HepG2 (cell line): Measurements from ENCODE around the gene SLC41A1. TPM values are rescaled to one million over a fixed set of nuclear protein-coding genes. Genes with fewer than 3 reads are reported as not detected.

Source experiments
- ATAC-seq: fragments of 200-7000 bp; cut with Tn5 transposase; 3 replicates; pipeline ENCODE4 v1.9.1; 2020; ENCODE audit warnings: mild to moderate bottlenecking, moderate library complexity
- BruUV-seq: library from RNA; stranded (reverse); fragments of 400-500 nt; replicated peaks from 2 replicates; lab custom pipeline; 2021; lab: Mats Ljungman, UMichigan
- CTCF ChIA-PET: fragments of 300-600 bp; formaldehyde crosslinking; extraction: SDS; loops from one replicate; lab custom pipeline; 2021; ENCODE audit warnings: low total read pairs, inconsistent platforms, low intra/inter-chr PET ratio; lab: Yijun Ruan, JAX
- POLR2A ChIA-PET: fragments of 350-600 bp; sonication (Branson Sonifier 250); formaldehyde crosslinking; loops from one replicate; lab custom pipeline; 2020; ENCODE audit warnings: antibody characterized with exemption, inconsistent platforms; lab: Yijun Ruan, JAX
- DNase-seq: peaks from one replicate; pipeline ENCODE4 v3.0.0-alpha.2; 2015; ENCODE audit warnings: low spot score
- FAIRE-seq: peaks from 3 replicates; lab custom pipeline; 2011; peaks lifted over from hg19 to GRCh38; lab: Jason Lieb, UNC
- H2AFZ ChIP-seq: one replicate; pipeline ENCODE4 v1.6.1; 2011; ENCODE audit warnings: low read length, inconsistent platforms
- H3K27ac ChIP-seq: fragments of 300-600 bp; 3 replicates; pipeline ENCODE4 v1.8.0; 2011; ENCODE audit warnings: mixed run types, mild to moderate bottlenecking, mixed read lengths, low read length, inconsistent platforms; ENCODE audit not compliant: insufficient read depth; ENCODE audit errors: extremely low read length
- H3K27me3 ChIP-seq, 2 experiments: fragments of 200-600 bp in 1 of 2; 2 replicates in 1 of 2; 3 replicates in 1 of 2; pipeline versions ENCODE4 v1.6.0 to v1.8.0; 2011; ENCODE audit warnings: low read length in 2 of 2, mild to moderate bottlenecking in 2 of 2, moderate library complexity in 2 of 2, inconsistent platforms in 1 of 2; ENCODE audit not compliant: insufficient read depth in 2 of 2, control insufficient read depth in 1 of 2
- H3K36me3 ChIP-seq, 2 experiments: fragments of 200-600 bp in 1 of 2; replicated peaks in 1 of 2; 2 replicates in 1 of 2; 3 replicates in 1 of 2; pipeline versions ENCODE4 v1.5.1 to v1.8.0; 2011; ENCODE audit warnings: low read length in 2 of 2, inconsistent platforms in 1 of 2; ENCODE audit not compliant: insufficient read depth in 2 of 2, control insufficient read depth in 1 of 2
- H3K4me1 ChIP-seq: 2 replicates; pipeline ENCODE4 v1.5.1; 2012; ENCODE audit warnings: low read length, inconsistent platforms; ENCODE audit not compliant: insufficient read depth
- H3K4me2 ChIP-seq: 2 replicates; pipeline ENCODE4 v1.6.0; 2011; ENCODE audit warnings: low read depth, low read length, inconsistent platforms
- H3K4me3 ChIP-seq, 3 experiments: fragments of 200-600 bp in 1 of 3; sonication (generic), shearing (Covaris generic) in 1 of 3; replicated peaks in 1 of 3; 2 replicates each; pipeline ENCODE4 v1.5.1; 2011 to 2016; ENCODE audit warnings: low read length in 3 of 3, inconsistent platforms in 2 of 3, low read depth in 2 of 3, mild to moderate bottlenecking in 2 of 3, control low read depth in 1 of 3, mixed read lengths in 1 of 3; ENCODE audit not compliant: insufficient read depth in 1 of 3
- H3K79me2 ChIP-seq: one replicate; pipeline ENCODE4 v1.6.1; 2011; ENCODE audit warnings: low read length, inconsistent platforms; ENCODE audit not compliant: insufficient read depth
- H3K9ac ChIP-seq: 2 replicates; pipeline ENCODE4 v1.6.0; 2011; ENCODE audit warnings: mild to moderate bottlenecking, low read depth, low read length, inconsistent platforms; ENCODE audit not compliant: insufficient read depth
- H3K9me3 ChIP-seq: 2 replicates; pipeline ENCODE4 v1.5.1; 2012; ENCODE audit warnings: mild to moderate bottlenecking, low read length
- H4K20me1 ChIP-seq: 2 replicates; pipeline ENCODE4 v1.6.0; 2011; ENCODE audit warnings: inconsistent platforms, mild to moderate bottlenecking, low read length, moderate library complexity; ENCODE audit not compliant: insufficient read depth
- GATA4 ChIP-seq: sonication (generic); IDR thresholded peaks from 2 replicates; pipeline ENCODE4 v1.6.1; 2016; ENCODE audit warnings: antibody characterized with exemption, low read depth, borderline replicate concordance
- HNF4A ChIP-seq: sonication (generic); formaldehyde crosslinking; IDR thresholded peaks from 2 replicates; pipeline ENCODE4 v1.4.0; 2020; ENCODE audit warnings: missing genetic modification reagents
- HOXA3 ChIP-seq: sonication (generic); formaldehyde crosslinking; IDR thresholded peaks from 2 replicates; pipeline ENCODE4 v1.5.0; 2020; ENCODE audit warnings: missing genetic modification reagents
- ISL2 ChIP-seq: sonication (generic); formaldehyde crosslinking; IDR thresholded peaks from 2 replicates; pipeline ENCODE4 v1.5.0; 2020; ENCODE audit warnings: missing genetic modification reagents
- NFAT5 ChIP-seq: sonication (generic); formaldehyde crosslinking; IDR thresholded peaks from 2 replicates; pipeline ENCODE4 v1.4.0; 2020; ENCODE audit warnings: missing genetic modification reagents
- NFE2L1 ChIP-seq: sonication (generic); formaldehyde crosslinking; IDR thresholded peaks from 2 replicates; pipeline ENCODE4 v1.4.0; 2020; ENCODE audit warnings: missing genetic modification reagents, mild to moderate bottlenecking, borderline replicate concordance
- SP4 ChIP-seq: sonication (generic); formaldehyde crosslinking; IDR thresholded peaks from 2 replicates; pipeline ENCODE4 v1.8.1; 2023; ENCODE audit warnings: mild to moderate bottlenecking, missing genetic modification reagents
- TFDP1 ChIP-seq: IDR thresholded peaks from 2 replicates; pipeline ENCODE4 v1.6.1; 2016; ENCODE audit warnings: missing compliant biosample characterization, missing genetic modification reagents, borderline replicate concordance
- ZMYM4 ChIP-seq: sonication (generic); formaldehyde crosslinking; IDR thresholded peaks from 2 replicates; pipeline ENCODE4 v1.8.1; 2023; ENCODE audit warnings: mild to moderate bottlenecking, missing genetic modification reagents
- ZNF207 ChIP-seq: fragments of 450-650 bp; IDR thresholded peaks from 2 replicates; pipeline ENCODE4 v1.6.1; 2016; ENCODE audit warnings: antibody characterized with exemption, borderline replicate concordance
- ZNF225 ChIP-seq: sonication (generic); formaldehyde crosslinking; IDR thresholded peaks from 2 replicates; pipeline ENCODE4 v1.4.0; 2020; ENCODE audit warnings: mild to moderate bottlenecking, missing genetic modification reagents
- ZNF3 ChIP-seq: IDR thresholded peaks from 2 replicates; pipeline ENCODE4 v1.7.0; 2017; ENCODE audit warnings: inconsistent platforms
- ZNF431 ChIP-seq: sonication (generic); formaldehyde crosslinking; IDR thresholded peaks from 2 replicates; pipeline ENCODE4 v1.9.0; 2022; ENCODE audit warnings: missing genetic modification reagents, low read depth, mild to moderate bottlenecking, borderline replicate concordance
- ZNF660 ChIP-seq: sonication (generic); formaldehyde crosslinking; IDR thresholded peaks from 2 replicates; pipeline ENCODE4 v1.5.1; 2020; ENCODE audit warnings: mild to moderate bottlenecking, low read depth, missing genetic modification reagents, borderline replicate concordance
- ZNF672 ChIP-seq: sonication (generic); formaldehyde crosslinking; IDR thresholded peaks from 2 replicates; pipeline ENCODE4 v1.8.1; 2022; ENCODE audit warnings: missing genetic modification reagents
- WGBS: methylation state at CpG from one replicate; pipeline ENCODE4 v1.1.6; 2017; ENCODE audit warnings: low lambda C conversion rate; 5-methylcytosine and 5-hydroxymethylcytosine counted together
- in situ Hi-C: cut with HindIII; loops from 2 replicates; pipeline ENCODE4 v1.10.0; 2017; ENCODE audit warnings: low pct_unique_long_range_greater_than_20kb; ENCODE audit not compliant: extremely low pct_ligation_motif_present
- intact Hi-C: fragments of 100-400 bp; cut with micrococcal nuclease; formaldehyde crosslinking; loops from one replicate; pipeline ENCODE4 v1.10.0; 2022; ENCODE audit not compliant: unreplicated experiment
- polyA plus RNA-seq, 8 experiments: library from polyadenylated mRNA; depleted of rRNA in 3 of 8; stranded (reverse) in 7 of 8; unstranded in 1 of 8; fragments of >200 nt; fragmentation: Illumina TruSeq in 4 of 8; extraction: Trizol in 4 of 8; gene quantifications; 2 replicates each; pipeline versions ENCODE4 v1.2.1 to v1.2.3, GENCODE V29; 2011 to 2016; ENCODE audit warnings: low read depth in 4 of 8, missing spikeins in 1 of 8, mixed read lengths in 1 of 8; ENCODE audit not compliant: insufficient read depth in 1 of 8
- total RNA-seq, 5 experiments: library from RNA; depleted of rRNA; stranded (reverse); fragments of >200 nt; fragmentation: Illumina TruSeq; extraction: Trizol; gene quantifications; 2 replicates each; pipeline ENCODE4 v1.2.3, GENCODE V29; 2016; ENCODE audit warnings: low read depth in 1 of 5

SLC41A1 gene
- total and polyA plus RNA-seq, 2 of the 13 experiments (the other 11 are each of a cell fraction or from before 2014, with no cell fraction given), result 2.2 to 4.6 TPM

GRCh38 chr1:205763980-205764379 lies 49.0 kb downstream of the SLC41A1 start (continued):
- no peak for TF ChIP-seq NFAT5 (CRISPR knock-in tag)
- TF ChIP-seq ISL2 (CRISPR knock-in tag), result no peak
- no peak for TF ChIP-seq HNF4A
- no peak for TF ChIP-seq TFDP1 (CRISPR knock-in tag)

- H4K20me1 ChIP-seq, result no peaks in the 10 kb centered on the region
- ChIA-PET POLR2A (no interaction called here), CTCF (no interaction called here)
- DNase-seq (no peak), FAIRE-seq (no peak), ATAC-seq (no peak)
- H3K79me2 ChIP-seq, result no peaks in the 10 kb centered on the region
- in situ Hi-C loops, result no loop called here
- no TSS peak for BruUV-seq
- H2AFZ ChIP-seq, result no peak overlapping the region
- H3K9ac ChIP-seq, result no peak overlapping the region
- no peaks in the 10 kb centered on the region for H3K36me3 ChIP-seq
- intact Hi-C loops, result no loop called here
- 19% methylated on average over 3 of the region's 3 CpGs for WGBS
- no peak overlapping the region for H3K4me3 ChIP-seq
- H3K9me3 ChIP-seq, result no peaks in the 10 kb centered on the region
- H3K27ac ChIP-seq, result no peak overlapping the region
- H3K4me2 ChIP-seq, result no peak overlapping the region
- H3K27me3 ChIP-seq, result no peaks in the 10 kb centered on the region
- no peaks in the 10 kb centered on the region for H3K4me1 ChIP-seq
- TF ChIP-seq ZNF660 (no peak), HOXA3 (CRISPR knock-in tag) (no peak), SP4 (CRISPR knock-in tag) (no peak), ZMYM4 (CRISPR knock-in tag) (no peak), ZNF225 (CRISPR knock-in tag) (no peak), NFE2L1 (no peak), ZNF207 (no peak), ZNF431 (no peak), ZNF672 (no peak), GATA4 (no peak), ZNF3 (CRISPR knock-in tag) (no peak)
These were observed 52.4 kb downstream of the SLC41A1 start for GRCh38 chr1:205760606-205761005.
